GM18868 (cell line): ENCODE measurements around the gene WNT11.

Experiments
- ATAC-seq: cut with Tn5 transposase; IDR thresholded peaks from one replicate; pipeline ENCODE4 v1.9.1; 2021; ENCODE audit warnings: mild to moderate bottlenecking, moderate library complexity; ENCODE audit not compliant: unreplicated experiment

WNT11 gene

DNA sequence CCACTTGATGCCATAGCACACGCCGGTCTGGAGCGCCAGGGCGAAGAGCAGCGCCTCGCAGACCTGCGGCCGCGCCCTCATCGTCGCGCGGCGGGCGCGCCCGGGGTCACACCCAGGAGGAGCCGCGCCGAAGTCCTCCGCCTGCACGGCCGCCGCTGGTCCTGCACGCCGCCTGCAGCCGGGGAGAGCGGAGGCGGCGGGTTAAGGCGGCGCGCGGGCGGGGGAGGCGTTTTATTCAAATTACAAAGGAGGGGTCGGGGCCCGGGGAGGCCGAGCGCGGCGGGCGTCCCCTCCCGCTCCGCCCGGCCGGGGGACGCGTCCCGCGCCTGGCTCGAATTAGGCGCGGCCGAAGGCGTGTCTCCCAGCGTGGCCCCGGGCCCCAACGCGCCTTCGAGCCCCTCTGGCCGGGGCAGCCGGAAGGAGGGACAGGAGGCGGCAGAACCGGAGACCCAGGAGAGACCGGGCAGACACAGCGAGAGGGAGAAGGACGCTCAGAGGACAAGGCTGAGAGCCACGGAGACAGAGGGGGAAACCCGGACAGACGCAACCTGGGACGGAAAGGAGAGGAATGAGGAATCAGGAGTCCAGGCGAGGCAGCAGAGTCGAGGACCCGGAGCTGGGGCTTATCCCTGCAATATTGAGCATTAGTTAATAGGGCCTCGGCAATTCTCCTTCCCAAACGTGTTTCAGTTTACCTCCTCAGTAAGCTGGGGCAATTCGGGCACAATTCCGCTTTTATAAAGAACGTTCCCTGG, at the start of gene WNT11:
TSS of gene WNT11 (minus strand) at position 176 of the 755 bp plus-strand sequence. CDS start at position 81, 95 bp downstream.
- no peak for ATAC-seq

DNA sequence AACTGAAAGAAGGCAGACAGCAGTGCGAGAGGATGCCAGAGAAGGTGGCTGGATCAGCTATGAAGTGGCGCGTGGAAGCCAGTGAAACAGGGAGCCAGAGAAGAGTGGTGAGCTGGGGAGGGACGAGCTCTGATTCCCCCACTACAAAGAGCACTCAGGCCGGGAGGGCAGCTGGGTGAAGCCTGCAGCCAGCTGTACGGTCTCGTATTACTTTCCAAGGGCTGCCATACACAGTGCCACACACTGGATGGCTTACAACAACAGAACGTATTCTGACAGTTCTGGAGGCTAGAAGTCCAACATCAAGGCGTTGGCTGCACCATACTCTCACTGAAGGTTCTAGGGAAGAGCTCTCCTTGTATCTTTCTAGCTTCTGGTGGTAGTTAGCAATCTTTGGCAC, 47.1 kb upstream of the WNT11 start:
- ATAC-seq = no peak

DNA sequence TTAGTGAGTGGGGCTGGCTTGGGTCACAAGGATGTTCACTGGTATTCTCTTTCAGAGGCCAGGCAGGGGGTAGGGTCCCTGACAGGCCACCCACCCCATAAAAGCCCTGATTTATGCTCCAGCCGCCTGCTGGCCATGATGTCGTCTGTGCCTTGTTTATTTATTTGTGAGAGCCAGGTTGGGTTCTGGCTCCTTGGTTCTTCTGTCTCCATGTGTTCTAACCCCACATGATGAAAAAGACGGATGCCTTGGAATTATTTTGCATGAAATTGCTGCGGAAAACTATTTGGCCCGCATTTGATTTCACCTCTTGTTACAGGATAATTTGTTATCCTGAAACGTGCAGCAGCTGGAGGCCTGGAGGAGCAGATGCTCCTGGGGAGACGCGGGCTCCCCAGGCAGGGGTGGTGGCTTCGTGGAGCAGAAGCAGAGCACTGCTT, 46.3 kb upstream of the WNT11 start:
- ATAC-seq = no peak

DNA sequence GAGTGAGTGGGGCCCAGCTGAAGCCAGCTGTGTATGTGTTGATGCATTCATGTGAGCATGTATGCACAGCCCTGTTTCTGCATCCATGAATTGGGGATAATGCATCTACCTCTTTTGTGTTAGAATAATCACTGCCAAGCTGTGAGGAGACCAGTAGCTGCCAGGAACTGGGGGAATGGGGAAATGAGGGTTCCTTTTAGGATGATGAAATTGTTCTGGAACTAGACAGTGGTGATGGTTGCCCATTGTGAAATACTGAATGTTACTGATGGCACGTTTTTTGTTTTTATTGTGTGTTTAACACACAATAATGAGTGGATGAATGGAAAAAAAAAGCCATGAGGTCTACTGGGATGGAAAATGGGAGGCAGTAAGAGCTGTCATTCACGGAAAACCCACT, 45.3 kb upstream of the WNT11 start:
- no peak for ATAC-seq

DNA sequence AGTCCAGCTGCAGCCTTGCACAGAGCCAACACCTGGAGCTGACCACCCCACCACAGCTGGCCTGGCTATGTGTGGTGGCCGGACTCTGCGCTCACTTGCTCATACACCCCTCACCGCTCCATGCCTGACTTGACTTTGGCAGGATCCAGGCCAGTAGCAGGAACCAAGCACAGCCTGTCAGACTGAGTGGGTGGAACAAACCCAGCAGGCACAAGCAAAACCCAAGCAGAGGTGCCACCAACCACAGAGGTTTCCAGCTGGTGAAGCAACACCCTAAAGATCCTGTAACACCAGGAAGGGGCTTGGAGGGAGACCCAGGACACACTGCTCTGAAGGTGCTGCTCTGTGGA, 44.9 kb upstream of the WNT11 start:
- ATAC-seq = no peak

DNA sequence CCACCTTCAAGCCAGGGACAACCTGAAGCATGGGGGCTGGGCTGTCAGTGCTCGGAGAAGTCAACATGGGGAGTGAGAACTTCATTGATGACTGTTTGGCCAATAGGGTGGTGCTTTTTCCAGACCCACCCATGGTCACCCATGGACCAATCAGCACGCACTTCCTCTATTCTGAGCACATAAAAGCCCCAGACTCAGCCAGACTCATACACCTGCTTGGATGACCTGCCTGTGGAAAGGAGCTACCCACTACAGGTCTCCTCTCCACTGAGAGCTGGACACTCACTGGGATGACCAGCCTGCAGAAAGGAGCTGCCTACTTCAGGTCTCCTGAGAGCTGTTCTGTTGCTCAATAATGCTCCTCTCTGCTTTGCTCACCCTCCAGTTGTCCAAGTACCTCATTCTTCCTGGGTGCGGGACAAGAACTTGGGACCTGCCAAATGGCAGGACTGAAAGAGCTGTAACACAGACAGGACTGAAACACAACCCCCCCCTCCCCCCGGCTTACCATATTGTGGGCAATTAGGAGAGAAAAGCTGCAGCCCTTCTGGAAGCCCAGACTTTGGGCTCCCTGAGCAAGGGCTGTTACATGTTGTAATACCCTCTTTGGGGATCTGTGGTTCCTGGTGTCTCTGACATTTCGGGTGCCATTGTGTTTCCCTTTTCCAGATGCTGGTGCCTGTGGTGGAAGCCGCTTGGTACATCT, 44.4 kb upstream of the WNT11 start:
- no peak for ATAC-seq

DNA sequence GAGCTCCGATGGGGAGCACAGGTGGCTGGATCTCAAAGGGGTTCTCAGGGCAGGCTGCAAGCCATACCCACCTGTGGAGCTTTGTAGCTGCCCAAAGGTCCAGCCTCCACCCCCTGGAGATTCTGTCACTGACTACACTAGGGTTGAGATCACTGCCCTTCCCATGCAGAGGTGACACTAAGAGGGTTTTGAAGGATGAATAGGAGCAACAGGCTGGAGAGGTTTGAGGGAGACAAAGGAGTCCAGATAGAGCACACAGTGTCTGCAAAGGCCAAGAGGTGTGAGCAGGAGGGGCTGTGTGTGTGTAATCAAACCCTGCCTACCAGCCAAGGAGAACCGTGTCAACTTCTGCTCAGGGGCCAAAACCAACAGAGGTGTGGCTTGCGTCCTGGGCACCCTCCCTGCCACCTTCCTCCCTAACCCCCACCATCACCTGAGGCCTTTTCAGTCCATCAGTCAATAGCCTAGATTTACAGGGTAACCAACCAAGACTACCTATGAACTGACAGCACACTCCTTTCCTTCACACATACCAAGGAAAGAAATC, 43.0 kb upstream of the WNT11 start:
- no peak for ATAC-seq

DNA sequence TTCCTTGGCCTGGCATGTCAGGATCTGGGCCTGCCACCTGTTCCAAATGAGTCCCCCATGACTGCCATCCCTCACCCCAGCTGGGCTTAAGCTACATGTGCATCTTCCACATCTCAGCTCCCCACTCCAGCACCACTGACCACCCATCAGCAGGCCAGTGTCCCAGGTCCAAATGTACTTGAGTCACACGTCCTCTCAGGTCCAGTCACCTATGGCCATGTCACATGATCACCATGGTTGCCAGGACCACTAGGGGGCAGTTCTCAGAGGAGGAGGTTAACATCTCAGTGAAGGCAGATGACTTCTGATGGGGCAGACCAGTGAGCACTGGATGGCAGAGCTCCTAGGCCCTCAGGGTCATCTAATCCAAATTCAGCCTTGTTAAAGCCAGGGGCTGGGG, 41.9 kb upstream of the WNT11 start:
- no peak for ATAC-seq

DNA sequence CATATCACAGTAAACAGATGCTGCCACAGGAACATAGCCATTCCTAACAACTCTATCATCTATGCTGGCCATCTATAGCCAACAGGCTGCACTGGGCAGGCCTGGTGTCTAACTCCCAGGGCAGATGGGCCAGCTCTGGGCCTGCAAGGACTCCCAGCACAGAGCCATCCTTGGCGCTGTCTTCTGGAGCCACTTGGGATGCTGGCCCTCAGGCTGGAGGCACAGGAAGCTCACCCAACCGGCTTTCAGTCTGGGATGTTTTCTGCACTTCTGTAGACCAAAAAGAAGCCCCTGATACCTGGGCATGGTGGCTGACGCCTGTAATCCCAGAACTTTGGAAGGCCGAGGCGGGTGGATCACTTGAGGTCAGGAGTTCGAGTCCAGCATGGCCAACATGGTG, 40.8 kb upstream of the WNT11 start:
- no peak for ATAC-seq

DNA sequence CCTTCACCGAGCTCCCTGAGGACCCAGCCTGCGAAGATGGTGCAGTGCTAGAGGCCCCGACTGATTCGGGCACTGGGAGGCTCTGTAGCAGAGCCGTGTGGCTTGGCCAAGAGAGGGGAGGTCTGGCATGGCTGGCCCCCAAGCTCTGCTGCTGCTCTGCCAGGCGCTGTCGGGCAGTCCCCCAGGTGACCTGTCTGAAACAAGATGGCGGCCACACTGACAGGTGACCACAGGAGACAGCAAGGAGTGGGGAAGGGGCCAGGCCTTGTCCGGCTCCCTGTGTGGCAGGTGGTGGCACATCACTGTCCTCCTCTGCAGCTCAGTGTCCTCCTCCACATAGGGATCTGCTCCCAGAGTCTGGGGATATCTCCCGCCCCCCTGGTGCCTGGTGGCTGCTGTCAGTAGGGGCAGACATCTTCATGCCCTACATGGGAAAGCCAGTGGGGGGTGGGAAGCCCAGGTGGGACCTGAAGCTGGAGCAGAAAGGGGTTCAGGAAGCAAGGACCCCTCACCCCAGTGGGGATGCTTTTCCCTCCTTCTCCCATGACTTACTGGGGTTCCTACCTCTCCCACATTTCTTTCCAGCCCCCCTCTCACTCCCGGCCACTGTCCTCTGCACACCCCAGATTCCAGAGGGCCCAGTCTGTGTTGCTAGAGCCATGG, 40.1 kb upstream of the WNT11 start:
- no peak for ATAC-seq

DNA sequence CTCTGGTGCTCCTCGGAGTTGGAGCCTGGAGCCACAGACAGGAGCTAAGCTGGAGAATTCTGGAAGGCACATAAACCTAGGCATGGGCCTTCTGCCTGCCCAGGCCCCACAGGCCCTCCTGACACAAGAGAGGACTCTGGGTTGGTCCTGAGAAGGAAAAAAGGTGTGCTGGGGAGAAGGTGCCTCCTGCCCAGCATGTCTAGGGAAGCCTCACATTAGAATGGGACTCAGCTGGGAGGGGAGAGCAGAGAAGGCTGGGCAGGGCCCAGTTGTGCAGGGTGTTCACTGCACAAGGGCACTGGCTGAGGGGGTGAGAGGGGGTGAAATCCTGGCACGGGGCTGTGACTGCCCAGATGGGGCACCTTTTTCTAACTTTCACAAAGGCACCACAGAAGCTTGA, 39.4 kb upstream of the WNT11 start:
- ATAC-seq = no peak

DNA sequence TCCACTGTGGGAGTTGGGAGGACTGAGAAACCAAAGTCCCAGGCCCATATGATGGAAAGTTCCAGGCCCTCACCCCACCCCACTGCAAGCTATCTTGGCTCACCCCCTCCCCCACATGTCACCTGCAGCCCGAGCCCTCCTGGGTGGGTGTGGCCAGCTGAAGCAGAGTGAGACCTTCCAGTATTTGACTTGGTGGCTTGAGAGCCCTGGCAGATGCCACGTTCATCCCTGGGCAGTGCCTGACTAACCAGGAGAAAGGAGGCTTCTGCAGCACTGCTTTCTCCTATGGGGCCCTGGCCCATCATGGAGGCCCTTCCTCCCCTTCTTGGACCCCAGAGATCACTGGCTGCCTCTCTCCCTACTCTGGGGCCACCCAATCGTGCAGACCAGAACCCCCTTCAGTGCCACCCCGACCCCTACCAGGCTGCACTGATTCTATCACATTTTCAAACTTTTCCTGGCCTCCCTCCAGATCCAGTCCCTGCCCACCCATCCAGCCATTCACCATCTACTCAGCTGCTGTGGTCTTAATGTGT, 38.1 kb upstream of the WNT11 start:
- no peak for ATAC-seq

DNA sequence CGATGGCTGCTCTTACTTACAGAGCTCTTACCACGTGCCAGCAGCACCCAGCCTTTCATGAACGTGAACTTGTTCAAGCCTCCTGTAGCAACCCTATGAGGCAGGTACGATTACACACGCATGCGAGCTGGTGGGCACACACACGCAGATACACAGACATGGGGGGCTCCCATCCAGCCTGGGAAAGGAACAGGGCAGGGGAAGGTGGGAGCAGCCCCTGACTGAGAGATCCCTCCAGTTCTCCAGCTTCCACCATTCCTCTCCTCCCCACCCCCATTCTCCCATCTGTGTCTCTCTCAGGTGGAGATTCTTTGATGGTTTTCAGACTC, 37.6 kb upstream of the WNT11 start:
- no peak for ATAC-seq

DNA sequence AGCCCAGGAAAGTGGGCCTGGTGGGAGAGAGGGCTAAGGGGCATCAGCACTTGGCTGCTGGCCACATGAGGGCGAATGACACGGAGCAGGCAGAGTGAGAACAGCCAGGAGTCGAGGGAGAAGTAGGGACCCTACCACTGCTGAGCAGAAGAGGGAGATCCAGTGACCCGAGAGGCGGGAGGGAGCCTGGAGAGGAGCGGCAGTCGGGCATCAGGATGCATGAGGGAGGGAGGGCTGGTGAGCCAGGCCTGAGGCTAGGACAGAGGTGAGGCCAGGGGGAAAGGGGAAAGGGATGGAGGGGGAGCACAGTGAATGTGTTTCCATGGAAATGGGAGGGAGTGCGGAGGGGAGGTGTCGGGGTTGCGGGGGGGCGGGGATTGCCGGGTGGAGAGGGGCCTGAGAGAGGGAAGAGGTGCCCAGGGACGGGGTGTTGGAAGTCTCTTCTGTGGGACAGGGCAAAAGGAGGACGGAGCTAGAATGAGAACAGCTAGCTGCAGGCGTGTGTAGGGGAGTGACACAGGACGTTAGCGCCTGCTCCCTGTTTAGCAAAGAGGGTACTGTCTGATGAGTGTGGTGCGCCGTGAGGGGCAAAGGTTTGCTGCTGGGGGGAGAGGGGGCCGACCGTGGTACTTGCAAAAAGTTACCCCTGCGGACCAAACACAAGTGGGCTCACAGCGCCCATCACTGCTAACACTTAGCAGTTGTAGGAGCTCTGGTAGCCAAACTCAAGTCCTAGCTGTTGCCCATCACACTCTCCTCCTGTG, 37.1 kb upstream of the WNT11 start:
- ATAC-seq = no peak

DNA sequence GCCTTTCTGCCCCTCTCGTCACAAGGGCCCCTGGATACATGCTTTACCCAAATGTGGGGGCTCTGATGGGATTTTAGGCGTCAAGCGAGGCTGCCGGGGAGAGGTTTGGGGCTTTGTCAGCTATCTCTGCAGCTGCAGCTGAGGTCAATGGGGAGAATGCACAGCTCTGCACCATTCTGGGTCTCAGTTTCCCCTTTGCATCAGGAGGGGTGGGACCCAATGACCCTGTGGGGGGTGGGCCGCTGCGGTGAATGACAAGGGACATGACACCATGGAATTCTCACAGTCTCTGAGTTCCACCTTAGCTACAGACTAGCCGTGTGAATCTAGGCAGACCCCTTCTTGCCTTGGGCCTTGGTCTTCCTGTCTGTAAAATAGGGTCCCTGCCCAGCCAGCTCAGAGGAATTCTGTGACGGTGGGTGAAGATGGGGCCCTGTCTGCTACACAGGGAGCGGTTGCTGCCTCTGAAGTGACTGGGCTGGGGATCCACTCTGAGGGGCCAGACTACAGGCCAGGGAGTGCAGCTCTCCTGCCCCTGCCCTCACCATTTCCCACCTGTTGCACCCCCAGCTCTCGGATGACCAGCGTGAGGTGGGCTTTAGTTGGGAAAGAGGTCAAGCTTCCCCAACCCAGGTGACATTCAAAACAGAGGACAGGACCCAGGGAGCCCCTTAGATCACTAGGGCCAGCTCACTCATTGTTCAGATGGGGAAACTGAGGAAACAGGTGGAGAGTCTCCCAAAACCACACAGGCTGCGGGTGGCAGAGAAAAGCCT, 35.9 kb upstream of the WNT11 start:
- no peak for ATAC-seq

DNA sequence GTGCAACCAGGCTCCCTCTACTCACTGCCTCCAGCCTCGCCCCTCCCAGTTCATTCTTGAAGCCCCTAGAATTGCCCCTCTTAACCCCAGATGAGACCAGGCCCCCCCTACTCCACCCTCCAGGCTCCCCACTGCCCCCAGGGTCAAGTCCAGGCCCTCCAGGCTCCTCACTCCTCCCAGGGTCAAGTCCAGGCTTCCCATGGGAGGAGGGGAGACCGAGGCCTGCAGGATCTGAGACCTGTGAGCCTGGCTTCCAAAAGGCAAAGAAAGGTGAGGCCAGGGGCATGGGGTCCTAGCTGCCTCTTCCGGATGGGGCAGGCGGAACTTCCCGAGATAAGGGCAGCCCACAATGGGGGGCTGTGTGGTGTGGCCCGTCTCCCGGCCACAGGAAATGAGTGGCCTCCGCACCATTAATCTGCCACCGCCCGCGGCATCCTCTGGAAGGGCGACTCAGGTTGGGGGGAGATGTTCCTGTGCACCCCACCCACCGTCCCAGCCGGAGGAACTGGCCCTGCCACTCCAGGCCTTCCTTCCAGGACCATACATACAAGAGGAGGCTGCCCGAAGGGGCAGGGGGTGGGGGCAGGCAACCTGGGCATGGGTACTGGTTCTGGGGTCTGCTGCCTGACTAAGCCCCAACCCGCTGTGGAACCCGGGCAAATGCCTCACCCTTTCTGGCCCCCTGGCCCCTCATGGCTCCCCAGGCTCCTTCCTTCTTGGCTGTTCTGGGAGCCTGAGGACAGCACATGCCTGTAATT, 35.1 kb upstream of the WNT11 start:
- no peak for ATAC-seq

DNA sequence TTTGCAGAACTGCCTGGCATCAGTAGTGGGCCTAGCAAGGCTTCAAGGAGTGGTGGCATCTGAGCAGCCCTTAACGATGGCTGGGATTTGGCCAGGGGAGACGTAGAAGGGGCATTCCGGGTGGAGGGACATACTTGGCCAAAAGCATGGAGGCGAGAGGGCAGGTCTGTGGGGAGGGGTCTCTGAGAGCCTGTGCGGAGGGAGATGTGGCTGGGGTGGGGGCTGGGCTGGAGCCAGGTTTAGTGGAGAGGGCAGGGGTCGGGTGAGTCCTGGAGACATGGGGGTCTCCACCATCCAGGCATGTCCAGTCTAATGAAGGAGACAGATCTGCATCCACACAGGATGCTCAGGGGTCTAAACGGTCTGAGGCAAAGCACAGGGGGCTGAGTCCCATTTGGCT, 34.4 kb upstream of the WNT11 start:
- ATAC-seq = no peak

DNA sequence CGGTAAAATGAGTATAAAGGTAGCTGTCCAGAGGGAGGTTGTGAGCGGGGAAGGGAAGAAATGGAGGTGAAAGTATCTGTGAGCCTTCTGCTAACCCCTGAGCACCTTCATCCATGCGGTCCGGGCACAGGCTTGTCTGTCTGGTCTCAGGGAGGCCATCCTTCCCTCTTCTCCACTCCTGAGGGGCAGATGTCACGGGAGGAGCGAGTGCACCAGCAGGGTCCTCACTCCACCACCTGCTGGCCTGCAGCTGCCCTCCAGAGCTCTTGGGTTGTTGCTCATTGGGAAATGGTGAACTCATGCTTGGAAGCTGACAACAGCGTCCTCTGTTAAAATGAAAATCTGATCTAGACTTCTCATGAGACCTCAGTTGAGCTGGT, 33.8 kb upstream of the WNT11 start:
- no peak for ATAC-seq

DNA sequence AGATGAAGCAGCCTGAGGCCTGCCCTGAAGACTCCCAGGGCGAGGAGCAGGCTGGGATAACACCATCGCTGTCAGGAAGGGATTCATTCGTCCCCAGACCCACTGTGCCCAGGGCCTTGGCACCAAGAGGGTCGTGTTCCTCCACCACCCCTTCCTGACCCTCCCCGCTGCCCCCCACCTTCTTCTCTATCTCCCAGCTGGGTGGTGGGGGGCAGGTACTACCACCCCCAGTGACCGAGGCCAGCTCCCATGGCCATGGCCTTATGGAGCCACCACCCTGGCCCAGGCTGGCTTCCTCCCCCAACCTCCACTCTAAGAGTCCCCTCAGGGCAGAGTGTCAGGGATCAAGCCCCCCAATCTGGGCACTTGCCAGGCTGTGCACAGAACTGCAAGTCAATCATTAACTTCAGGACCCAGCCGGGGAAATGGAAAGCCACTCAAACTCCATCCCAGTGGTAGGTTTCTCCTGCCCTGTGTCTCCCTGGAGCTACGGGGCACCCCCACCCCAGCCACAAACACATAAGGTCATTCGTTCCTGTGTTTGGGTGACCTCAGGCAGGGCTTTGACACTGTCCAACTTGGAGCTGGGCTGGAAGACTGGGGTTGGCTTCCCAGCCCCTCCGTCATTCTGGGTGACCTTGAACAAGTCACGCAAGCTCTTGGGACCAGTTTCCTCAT, 33.3 kb upstream of the WNT11 start:
- no peak for ATAC-seq
